B cell (primary cell): ENCODE results near the gene PPP1R11.

Source experiments
- EZH2 ChIP-seq: IDR thresholded peaks from 2 replicates; pipeline ENCODE4 v1.6.1; 2012; ENCODE audit warnings: borderline replicate concordance, low read depth, mild to moderate bottlenecking, moderate library complexity, low read length; ENCODE audit not compliant: insufficient read depth, poor library complexity, severe bottlenecking
- TF ChIP-seq, protein P1 (sequence below): fragments of 200-600 bp; IDR thresholded peaks from one replicate; pipeline ENCODE4 v1.8.0; 2022; ENCODE audit warnings: antibody characterized with exemption, mild to moderate bottlenecking

DNA sequence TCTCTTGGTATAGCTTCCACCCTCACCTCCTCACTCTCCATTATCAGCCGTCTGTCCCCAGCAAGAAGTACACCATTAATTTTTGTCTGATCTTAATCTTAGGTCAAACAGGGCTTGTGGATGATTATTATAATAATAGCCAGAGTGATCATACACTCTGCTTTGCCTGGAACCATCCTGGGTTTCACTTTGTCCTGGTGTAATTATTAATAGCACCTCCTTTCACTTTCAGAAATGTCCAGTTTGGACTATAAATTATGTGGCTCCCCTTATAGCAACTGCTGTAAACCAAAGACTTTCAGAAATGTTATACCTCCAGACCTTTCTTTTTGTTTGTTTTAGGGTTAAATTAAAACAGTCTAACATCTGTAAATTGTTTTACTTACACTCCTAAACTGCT, 46.8 kb downstream of the PPP1R11 start:
- TF ChIP-seq, protein P1, sequence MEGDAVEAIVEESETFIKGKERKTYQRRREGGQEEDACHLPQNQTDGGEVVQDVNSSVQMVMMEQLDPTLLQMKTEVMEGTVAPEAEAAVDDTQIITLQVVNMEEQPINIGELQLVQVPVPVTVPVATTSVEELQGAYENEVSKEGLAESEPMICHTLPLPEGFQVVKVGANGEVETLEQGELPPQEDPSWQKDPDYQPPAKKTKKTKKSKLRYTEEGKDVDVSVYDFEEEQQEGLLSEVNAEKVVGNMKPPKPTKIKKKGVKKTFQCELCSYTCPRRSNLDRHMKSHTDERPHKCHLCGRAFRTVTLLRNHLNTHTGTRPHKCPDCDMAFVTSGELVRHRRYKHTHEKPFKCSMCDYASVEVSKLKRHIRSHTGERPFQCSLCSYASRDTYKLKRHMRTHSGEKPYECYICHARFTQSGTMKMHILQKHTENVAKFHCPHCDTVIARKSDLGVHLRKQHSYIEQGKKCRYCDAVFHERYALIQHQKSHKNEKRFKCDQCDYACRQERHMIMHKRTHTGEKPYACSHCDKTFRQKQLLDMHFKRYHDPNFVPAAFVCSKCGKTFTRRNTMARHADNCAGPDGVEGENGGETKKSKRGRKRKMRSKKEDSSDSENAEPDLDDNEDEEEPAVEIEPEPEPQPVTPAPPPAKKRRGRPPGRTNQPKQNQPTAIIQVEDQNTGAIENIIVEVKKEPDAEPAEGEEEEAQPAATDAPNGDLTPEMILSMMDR = no peak
- no peak for TF ChIP-seq EZH2
